Measurements from ENCODE around the gene LNX1. TPM values are rescaled to one million over a fixed set of nuclear protein-coding genes. Genes with fewer than 3 reads are reported as not detected.
A peak's percentile ranks its signal among the peaks of the same experiment; 100 is the strongest.

LNX1 gene
- total and polyA plus RNA-seq, 2 of the 13 experiments (the other 11 are each of a cell fraction or from before 2014, with no cell fraction given): 0.49 TPM

- TF ChIP-seq ZNF343 (CRISPR knock-in tag; IDR thresholded peaks at IDR 0.05): no peak
- no peak for TF ChIP-seq MNT (IDR thresholded peaks at IDR 0.05)
- TF ChIP-seq ZNF282 (IDR thresholded peaks at IDR 0.05; ENCODE audit: partially characterized antibody): no peak
These were observed 113.7 kb downstream of the LNX1 start (continued) for GRCh38 chr4:53477636-53478035.

GRCh38 chr4:53477038-53477565 lies 114.2 kb downstream of the LNX1 start:
- WGBS (ENCODE audit: low lambda C conversion rate): 19% methylated on average over 5 of the region's 5 CpGs
- DNase-seq (ENCODE audit: low spot score): peak; percentile 9
- no peak overlapping the region for H3K4me3 ChIP-seq (replicated peaks in 1 of 3; ENCODE audit: insufficient read depth in 1 of 3, low read depth in 2 of 3, low read length in 3 of 3)
- CTCF ChIA-PET (ENCODE audit: low intra/inter-chr PET ratio, low total read pairs): no interaction called here
- in situ Hi-C loops (cut with HindIII; ENCODE audit: extremely low pct_ligation_motif_present, low pct_unique_long_range_greater_than_20kb): loop anchor here (25.0 kb wide), 1 partner anchor 760 kb away; the partner anchor contains the start of gene PDGFRA
- H2AFZ ChIP-seq (ENCODE audit: low read length): no peak overlapping the region
- no peak overlapping the region for H3K9ac ChIP-seq (ENCODE audit: insufficient read depth, low read depth, low read length)
- no peaks in the 10 kb centered on the region for H3K79me2 ChIP-seq (ENCODE audit: insufficient read depth, low read length)
- H4K20me1 ChIP-seq (ENCODE audit: insufficient read depth, low read length): no peaks in the 10 kb centered on the region
- peak; percentile 81 for ATAC-seq
- FAIRE-seq: no peak
- H3K36me3 ChIP-seq (replicated peaks in 1 of 2; ENCODE audit: control insufficient read depth in 1 of 2, insufficient read depth in 2 of 2, low read length in 2 of 2): no peaks in the 10 kb centered on the region
- TF ChIP-seq NFIB (CRISPR knock-in tag; IDR thresholded peaks at IDR 0.05; ENCODE audit: borderline replicate concordance): no peak
- TF ChIP-seq ZSCAN25 (CRISPR knock-in tag; IDR thresholded peaks at IDR 0.05): 0 out of 2 replicates have a peak, but pooled peaks have one; percentile 33
- TF ChIP-seq TCF7 (IDR thresholded peaks at IDR 0.05; ENCODE audit: low read depth): no peak
- H3K4me2 ChIP-seq (ENCODE audit: low read depth, low read length): peak overlapping the region; percentile 34; the same call in 1 of the 2 replicates
- peaks cover 11% of the 10 kb centered on the region for H3K4me1 ChIP-seq (ENCODE audit: insufficient read depth, low read length)
- no peak overlapping the region for H3K27ac ChIP-seq (ENCODE audit: extremely low read length, insufficient read depth, low read length)
- POLR2A ChIA-PET: no interaction called here
- intact Hi-C loops (cut with micrococcal nuclease; ENCODE audit: unreplicated experiment): no loop called here
- no TSS peak for BruUV-seq (replicated peaks)
- H3K27me3 ChIP-seq (ENCODE audit: control insufficient read depth in 1 of 2, insufficient read depth in 2 of 2, low read length in 2 of 2): peaks cover 0 to 4% of the 10 kb centered on the region in 2 experiments; a peak in 1 of 5 replicates
- H3K9me3 ChIP-seq (ENCODE audit: low read length): no peaks in the 10 kb centered on the region

Data from HepG2 (cell line).